Measurements from ENCODE around the gene SNX3.
"Not testable (repeated sequence)": the region's sequence is repeated elsewhere in the genome, so short reads cannot be mapped to it uniquely, and the experiment has no call there.

Gene SNX3

GRCh38 chr6:108263371-108263770, 2.5 kb upstream of the SNX3 start:
- no peak for DNase-seq (ENCODE audit: low read depth in 1 of 2, low spot score in 1 of 2)

- DNase-seq (ENCODE audit: low read depth in 1 of 2, low spot score in 1 of 2) = no peak
Observed at GRCh38 chr6:108260126-108260808, 573 bp downstream of the SNX3 start.

GRCh38 chr6:108254433-108255410, 6.1 kb downstream of the SNX3 start:
- DNase-seq (ENCODE audit: low read depth in 1 of 2, low spot score in 1 of 2) = no peak

GRCh38 chr6:108253241-108253640, 7.6 kb downstream of the SNX3 start:
- DNase-seq (ENCODE audit: low read depth in 1 of 2, low spot score in 1 of 2) = no peak

- DNase-seq (ENCODE audit: low read depth in 1 of 2, low spot score in 1 of 2) = no peak
Observed at GRCh38 chr6:108252055-108252454, 8.8 kb downstream of the SNX3 start.

GRCh38 chr6:108251252-108251651, 9.6 kb downstream of the SNX3 start:
- no peak for DNase-seq (ENCODE audit: low read depth in 1 of 2, low spot score in 1 of 2)

- DNase-seq (ENCODE audit: low read depth in 1 of 2, low spot score in 1 of 2) = no peak
Observed at GRCh38 chr6:108250240-108250866, 10.5 kb downstream of the SNX3 start.

- no peak for DNase-seq (ENCODE audit: low read depth in 1 of 2, low spot score in 1 of 2)
Observed at GRCh38 chr6:108247965-108248536, 12.8 kb downstream of the SNX3 start.

- DNase-seq (ENCODE audit: low read depth in 1 of 2, low spot score in 1 of 2) = not testable (repeated sequence)
Observed at GRCh38 chr6:108245095-108245494, 15.7 kb downstream of the SNX3 start.

- DNase-seq (ENCODE audit: low read depth in 1 of 2, low spot score in 1 of 2) = no peak
Observed at GRCh38 chr6:108243836-108244235, 17.0 kb downstream of the SNX3 start.

GRCh38 chr6:108242721-108243120, 18.1 kb downstream of the SNX3 start:
- DNase-seq (ENCODE audit: low read depth in 1 of 2, low spot score in 1 of 2) = no peak

GRCh38 chr6:108242259-108242658, 18.6 kb downstream of the SNX3 start:
- no peak for DNase-seq (ENCODE audit: low read depth in 1 of 2, low spot score in 1 of 2)

GRCh38 chr6:108238322-108238721, 22.5 kb downstream of the SNX3 start:
- no peak for DNase-seq (ENCODE audit: low read depth in 1 of 2, low spot score in 1 of 2)

- DNase-seq (ENCODE audit: low read depth in 1 of 2, low spot score in 1 of 2) = no peak
Observed at GRCh38 chr6:108236791-108237190, 24.0 kb downstream of the SNX3 start.

- DNase-seq (ENCODE audit: low read depth in 1 of 2, low spot score in 1 of 2) = no peak
Observed at GRCh38 chr6:108235127-108235526, 25.7 kb downstream of the SNX3 start.

- DNase-seq (ENCODE audit: low read depth in 1 of 2, low spot score in 1 of 2) = no peak
Observed at GRCh38 chr6:108228416-108228815, 32.4 kb downstream of the SNX3 start.

- DNase-seq (ENCODE audit: low read depth in 1 of 2, low spot score in 1 of 2) = no peak
Observed at GRCh38 chr6:108227290-108227689, 33.5 kb downstream of the SNX3 start.

- no peak for DNase-seq (ENCODE audit: low read depth in 1 of 2, low spot score in 1 of 2)
Observed at GRCh38 chr6:108222504-108222903, 38.3 kb downstream of the SNX3 start.

- no peak for DNase-seq (ENCODE audit: low read depth in 1 of 2, low spot score in 1 of 2)
Observed at GRCh38 chr6:108222064-108222463, 38.8 kb downstream of the SNX3 start.

- no peak for DNase-seq (ENCODE audit: low read depth in 1 of 2, low spot score in 1 of 2)
Observed at GRCh38 chr6:108211671-108212070, 49.2 kb downstream of the SNX3 start.

- no peak for DNase-seq (ENCODE audit: low read depth in 1 of 2, low spot score in 1 of 2)
Observed at GRCh38 chr6:108210556-108210955, 50.3 kb downstream of the SNX3 start.
